Measurements from ENCODE around the gene TMEM107.
"Not testable (repeated sequence)": the region's sequence is repeated elsewhere in the genome, so short reads cannot be mapped to it uniquely, and the experiment has no call there.

TMEM107 gene

DNA sequence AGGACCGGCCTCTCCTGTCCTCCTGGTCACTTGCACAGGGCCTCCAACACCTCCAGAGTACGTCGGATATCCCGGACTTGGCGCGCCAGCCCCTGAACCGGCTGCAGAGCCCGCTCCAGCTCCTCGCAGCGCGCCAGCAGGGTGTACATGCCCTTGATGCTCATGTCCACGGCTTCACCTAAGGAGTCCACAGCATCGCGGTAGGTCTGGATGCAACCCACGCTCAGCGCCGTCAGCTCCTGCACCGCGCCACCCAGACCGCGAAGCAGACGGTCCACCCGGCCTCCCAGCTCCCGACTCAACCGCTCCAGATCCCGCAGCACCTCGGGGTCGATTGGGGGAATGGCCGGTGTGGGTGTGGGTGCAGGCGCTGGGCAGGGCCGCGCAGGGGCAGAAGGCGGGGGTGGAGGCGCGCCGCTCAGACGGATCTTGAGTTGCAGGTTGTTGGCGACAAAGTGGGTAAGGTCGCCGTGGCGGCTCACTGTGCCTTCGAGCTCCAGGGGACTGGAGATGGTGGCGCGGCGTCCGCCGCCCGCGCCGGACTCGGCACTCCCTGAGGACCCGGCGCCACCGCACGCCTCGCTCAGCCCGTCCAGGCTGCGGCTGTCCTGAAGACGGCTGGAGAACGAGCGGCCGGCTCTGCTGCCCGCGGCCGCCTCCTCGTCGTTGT is 13.0 kb upstream of the TMEM107 start:
- no peak for DNase-seq

DNA sequence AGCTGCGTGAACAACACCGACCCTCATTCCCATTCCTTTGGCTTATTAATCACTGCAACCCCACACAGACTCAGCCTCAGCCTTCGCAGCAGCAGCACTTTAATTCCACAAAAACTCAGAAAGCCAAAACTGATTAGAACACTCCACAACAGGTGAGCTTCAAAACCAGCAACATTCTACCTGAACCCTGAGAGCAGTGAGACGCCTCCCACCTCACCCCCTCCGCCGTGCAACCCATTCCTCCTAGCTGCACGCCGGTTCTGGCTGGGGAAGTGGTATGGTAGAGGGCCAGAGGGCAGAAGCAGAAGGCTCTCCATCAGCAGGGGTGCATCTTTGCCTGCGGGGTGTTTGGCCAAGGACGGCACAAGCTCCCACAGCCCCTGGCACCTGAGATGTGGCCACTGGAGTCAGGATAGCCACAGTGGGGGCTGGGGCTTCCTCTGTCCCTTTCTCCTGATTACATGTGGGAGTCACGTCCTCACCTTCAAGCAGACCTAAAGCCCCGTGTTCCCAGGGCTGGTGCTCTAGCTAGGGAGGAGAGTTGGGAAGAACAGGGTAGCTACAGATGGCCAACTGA is 12.2 kb upstream of the TMEM107 start:
- no peak for DNase-seq

DNA sequence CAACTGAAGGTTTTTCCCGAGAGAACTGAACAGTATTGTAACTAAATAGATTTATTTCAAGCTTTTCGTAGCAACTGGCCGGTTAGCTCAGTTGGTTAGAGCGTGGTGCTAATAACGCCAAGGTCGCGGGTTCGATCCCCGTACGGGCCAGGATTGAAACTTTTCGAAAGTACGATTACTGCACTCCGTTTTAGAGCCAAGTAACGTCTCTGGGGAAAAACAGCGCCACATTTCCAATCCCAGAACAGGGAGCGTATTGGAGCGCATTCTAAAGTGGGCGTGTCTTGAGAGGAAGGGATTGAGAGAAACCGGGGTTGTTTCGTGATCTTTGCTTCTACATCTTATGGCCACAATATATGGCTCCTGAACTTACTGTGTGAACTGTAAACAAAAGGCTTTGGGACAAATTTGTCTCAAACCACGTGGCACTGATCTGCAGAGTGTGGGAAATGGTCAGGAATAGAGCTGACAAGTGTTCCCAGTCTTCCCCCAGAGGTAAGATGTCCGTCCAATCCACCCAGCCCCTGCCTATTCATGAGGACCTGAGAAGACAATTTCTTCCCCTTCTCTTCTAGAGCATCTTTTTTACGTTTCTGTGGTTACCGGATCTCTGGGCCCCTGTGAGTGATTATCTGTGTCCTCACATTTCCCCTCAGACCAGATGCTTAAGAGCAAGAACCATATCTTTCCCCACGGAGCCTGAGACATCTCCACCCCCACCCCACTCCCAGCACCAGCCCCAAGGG is 11.5 kb upstream of the TMEM107 start:
- DNase-seq: peak; percentile 92

DNA sequence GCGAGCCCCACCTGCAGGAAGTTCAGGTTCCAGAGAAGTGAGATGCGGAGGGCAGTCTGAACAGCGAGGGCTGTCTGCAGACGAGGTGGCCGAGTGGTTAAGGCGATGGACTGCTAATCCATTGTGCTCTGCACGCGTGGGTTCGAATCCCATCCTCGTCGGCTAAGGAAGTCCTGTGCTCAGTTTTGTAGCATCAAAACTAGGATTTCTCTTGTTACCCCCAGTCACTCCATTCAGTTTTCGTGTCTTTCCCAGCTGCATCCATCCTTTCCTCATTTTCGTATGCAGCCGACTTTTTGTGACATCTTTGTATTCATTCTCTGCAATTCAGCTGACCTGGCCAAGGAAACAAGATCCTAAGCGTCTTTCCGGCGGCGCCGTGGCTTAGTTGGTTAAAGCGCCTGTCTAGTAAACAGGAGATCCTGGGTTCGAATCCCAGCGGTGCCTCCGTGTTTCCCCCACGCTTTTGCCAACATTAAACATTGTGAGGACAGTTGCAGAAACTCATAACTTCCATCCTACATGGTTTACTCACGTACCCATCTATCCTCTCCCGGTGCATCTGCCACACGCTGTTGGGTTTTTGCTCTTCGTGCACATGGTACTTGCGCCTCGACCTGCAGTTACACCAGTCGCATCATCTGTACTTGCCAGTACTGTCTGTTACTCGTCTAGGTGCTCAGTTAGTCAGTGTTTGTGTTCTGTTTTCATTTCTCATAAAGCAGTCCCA is 10.8 kb upstream of the TMEM107 start:
- peak; percentile 83 for DNase-seq

DNA sequence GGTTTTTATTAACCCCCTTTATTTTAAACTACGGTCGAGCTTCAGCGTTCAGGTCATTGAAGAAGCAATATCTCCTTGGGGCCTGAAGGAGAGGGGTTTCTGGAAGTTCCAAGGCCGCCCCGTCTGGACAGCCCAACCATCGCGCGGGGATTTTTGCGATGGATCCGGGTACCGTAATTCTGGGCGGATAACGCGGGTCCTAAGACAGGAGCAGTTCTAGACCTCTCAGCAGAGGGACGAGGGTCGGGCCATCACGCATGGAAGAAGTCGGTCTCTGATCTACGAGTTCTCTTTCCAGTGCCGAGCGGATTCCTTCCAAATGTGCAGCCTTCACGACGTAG is 10.2 kb upstream of the TMEM107 start:
- DNase-seq: no peak

DNA sequence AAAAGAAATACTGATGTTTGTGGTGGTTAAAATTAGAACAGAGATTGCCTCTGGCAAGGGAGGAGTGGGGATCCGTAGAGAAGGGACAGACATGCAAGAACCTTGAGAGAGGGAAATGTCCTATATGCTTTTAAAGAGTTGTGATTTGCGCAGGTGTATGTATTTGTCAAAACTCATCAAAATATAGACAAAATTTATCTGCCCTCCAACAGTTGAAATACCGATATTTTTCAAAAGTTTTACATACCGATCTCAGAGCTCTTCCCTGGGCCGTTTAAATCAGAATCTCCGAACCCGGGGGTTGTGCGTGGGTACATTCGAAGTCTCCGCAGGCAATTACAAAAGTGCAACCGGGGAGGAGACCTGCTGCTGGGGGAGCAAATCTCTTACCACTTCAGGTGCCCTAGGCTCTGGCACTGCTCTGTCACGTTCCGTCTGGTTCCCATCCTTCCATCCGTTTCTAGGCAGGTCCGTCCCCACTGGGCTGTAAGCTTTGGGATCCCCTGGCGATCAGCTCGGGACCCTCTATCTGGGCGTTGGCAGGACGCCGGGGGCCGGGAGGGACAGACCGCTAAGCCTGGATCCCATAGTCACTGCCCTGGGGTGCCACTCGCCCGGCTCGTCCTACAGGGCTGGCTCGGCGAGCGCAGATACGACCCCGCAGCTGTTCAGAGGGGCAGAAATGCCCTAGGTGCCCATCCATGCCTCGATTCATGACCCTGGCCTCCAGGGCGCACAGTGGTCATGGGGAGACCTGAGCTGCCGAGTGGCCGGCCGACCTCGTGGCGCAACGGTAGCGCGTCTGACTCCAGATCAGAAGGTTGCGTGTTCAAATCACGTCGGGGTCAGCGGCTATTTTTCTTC is 9.6 kb upstream of the TMEM107 start:
- DNase-seq: peak; percentile 34

DNA sequence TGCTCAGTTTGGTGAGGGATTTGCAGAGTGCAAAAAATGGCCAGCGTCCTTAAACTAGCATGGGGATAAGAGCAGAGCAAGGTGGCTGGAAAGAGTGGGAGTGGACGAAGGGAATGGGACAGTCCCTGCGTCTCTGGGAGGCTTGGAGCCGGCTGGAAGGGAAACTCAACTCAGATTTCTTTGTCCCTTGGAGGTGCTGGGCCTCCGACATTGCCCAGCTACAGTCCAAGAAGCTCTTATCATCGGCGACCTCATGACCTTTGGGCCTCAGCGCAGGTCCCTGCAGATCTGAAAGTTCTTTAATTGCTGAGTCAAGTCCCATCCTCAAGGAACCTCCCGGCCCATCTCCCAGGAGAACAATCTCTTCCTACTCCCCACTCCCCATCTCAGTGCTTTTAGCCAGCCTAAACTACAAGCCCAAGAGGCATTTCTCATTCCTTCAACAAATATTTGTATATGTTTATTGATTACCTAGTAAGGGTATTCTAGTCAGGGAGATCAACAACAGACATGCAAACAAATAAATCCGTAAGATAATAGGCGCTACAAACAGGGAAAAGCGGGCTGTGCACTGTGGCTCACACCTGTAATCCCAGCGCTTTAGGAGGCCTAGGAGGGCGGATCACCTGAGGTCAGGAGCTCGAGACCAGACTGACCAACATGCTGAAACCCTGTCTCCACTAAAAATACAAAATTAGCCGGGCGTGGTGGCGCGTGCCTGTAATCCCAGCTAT is 985 bp upstream of the TMEM107 start:
- DNase-seq: no peak

DNA sequence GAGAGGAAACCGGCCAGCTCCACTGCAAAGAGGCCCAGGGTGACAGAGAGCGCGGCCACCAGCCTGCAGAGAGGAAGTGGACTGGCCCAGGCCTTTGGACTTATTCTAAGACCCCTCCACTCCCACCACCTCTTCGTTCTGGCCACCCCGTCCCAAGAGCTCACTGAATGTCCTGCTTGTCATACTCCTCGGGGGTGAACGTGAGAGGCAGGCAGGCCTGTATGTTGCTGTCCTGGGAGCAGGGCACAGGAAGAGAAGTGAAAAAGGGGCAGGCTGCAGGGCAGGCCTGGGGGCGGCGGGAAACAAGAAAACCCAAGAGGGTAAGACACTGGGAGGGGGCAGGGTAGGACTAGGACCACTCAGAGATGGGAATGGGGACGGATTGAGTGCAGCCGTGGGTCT is 384 bp downstream of the TMEM107 start:
- no peak for DNase-seq

DNA sequence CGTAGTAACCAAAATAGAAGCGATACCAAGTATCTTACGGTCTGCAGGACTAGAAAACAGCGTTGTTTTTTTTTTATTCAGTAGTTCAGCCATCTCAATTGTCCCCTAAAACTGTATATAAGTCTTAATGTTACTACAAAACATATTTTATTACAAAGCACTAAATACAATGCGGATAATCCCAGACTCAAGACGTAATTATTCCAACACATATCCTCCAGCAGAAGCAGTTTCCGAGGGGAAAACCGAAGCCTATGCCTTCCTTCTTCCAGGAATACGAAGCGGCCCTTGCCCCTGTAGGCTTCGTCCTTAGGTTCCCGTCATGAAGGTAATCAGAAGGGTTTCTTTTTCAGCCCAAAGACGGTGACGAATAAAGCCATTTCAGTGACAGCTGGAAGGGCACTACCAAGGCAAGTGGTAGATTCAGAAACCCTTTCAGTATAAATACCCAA is 2.3 kb downstream of the TMEM107 start:
- DNase-seq: peak; percentile 31

DNA sequence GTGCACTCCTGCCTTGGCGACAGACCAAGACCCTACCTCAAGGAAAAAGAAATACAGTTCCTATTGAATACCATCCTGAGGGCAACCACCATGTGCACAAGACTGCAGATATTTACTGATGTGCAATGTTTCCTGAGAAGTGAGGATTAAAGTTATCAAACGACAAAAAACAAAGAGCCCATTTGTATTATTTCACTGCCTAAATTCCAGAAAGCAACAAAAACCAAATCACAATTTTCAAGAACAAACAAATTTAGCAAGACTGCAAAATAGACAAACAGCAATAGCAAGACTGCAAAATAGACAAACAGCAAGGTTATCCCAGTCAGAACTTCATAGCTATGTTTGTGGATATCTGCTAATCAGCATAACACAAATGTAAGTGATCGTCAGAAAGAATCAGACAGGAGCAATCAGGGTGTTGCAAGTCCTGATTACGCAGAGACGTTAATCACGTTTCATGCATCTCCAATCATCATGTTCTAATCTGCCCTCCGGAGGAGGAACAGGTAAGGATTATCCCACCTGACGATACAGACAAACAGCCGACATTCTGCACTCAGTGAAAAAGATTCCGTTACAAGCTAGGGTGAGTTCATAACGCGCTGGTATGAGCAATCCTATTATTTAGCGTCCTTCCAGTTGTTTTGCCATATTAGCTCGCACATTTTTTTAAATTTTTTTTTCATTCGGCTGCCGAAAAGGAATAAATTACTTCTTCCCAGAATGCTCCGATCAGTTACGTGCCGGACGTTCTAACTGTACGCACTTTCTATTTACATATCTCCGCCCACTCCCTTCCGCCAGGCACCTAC is 2.9 kb downstream of the TMEM107 start:
- DNase-seq: peak; percentile 81

DNA sequence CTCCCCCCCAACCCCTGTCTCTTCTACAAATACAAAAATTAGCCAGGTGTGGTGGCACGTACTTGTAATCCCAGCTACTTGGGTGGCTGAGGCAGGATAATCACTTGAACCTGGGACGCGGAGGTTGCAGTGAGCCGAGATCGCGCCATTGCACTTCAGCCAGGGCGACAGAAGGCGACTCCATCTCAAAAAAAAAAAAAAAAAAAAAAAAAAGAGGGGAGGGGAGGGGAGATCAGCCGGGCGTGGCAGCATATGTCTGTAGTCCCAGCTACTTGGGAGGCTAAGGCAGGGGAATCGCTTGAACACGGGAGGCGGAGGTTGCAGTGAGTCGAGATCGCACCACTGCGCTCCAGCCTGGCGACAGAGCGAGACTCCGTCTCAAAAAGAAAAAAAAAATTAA is 6.0 kb downstream of the TMEM107 start:
- not testable (repeated sequence) for DNase-seq

DNA sequence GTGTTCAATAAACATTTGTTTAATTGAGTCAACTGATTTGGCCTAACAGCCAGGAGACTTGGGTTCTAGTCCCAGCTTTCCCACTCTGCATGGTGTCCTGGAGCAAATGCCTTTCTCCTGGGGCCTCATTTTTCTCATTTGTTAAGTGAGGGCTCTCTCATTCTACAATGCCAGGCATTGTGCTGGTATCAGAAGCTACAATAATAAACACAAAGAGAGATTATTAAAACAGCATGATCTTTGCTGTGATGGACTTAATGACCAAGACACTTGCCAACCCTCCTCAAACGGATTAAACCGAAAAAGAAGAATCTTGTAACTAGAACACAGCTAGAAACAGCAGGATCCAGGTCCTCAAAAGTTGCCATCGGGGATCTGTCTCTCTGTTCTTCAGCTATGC is 8.7 kb downstream of the TMEM107 start:
- DNase-seq: no peak

DNA sequence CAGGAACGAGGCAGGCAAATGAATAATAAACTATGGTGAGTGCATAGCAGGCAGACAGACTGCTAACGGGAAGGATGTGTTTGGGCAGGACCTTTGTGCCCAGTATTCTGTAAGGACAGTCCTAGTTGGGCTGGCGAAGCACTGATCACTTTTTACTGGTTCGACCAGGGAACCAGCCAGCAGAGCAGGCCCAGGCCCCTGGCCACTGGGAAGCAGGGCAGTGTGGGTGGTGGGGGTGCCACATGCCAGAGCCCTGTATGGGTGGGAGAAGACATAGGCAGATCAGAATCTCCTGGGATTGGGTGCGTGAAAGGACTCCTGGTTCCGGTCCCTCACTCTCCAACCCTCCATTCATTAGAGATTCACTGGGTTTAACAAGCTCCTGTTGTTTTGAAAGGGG is 9.4 kb downstream of the TMEM107 start:
- no peak for DNase-seq

DNA sequence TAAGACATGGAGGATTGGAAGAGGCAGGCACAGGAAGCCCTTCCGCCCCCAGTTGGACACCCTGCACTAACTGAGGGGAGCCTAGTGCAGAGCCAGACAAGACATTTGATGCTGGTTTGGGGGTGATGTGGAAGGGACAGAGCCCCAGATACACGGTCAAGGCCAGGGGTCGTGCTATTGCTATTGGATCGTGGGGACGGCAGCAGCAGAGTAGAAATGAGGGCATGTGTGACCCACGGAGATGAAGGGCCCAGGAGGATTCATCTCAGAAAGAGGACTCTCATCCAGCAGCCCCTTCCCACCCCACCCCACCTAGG is 11.4 kb downstream of the TMEM107 start:
- DNase-seq: no peak

DNA sequence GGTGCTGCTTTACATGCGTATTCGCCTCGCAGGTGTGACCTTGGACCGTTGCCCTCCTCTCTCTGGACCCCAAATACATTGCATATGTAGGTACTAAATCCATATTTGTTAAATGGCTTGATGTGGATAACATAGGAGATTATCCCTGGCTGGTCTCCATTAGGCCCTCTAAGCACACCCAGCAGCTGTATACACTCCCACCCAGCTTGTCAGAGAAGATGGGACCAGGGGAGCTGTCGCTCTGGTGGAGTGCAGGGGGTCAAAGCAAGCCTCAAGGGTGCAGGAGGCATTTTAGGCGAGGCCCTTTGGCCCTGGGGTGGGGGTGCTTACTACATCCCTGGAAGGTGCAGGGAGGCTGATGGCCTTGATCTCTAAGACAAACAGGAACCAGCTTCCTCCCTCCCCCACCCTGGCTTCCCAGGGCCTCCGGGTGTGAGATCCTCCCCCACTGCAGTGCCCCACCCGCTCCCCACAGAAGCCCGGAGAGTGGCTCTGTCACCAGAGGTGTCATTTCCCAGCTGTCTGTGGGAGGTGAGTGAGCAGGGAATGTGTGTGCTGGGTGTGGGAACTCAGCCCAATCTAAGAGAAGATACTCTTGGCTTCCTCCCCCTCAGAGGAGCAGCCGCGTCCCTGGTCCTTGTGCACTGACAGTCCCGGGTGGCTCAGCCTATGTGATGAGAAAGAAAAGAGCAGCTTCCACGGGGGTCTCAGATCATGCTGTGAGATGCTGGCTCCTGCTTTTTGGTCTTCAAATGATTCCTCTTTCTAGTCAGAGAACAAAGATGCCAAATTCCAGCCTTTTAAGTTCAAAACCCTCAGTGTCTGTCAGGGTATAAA is 12.0 kb downstream of the TMEM107 start:
- DNase-seq: peak; percentile 36

DNA sequence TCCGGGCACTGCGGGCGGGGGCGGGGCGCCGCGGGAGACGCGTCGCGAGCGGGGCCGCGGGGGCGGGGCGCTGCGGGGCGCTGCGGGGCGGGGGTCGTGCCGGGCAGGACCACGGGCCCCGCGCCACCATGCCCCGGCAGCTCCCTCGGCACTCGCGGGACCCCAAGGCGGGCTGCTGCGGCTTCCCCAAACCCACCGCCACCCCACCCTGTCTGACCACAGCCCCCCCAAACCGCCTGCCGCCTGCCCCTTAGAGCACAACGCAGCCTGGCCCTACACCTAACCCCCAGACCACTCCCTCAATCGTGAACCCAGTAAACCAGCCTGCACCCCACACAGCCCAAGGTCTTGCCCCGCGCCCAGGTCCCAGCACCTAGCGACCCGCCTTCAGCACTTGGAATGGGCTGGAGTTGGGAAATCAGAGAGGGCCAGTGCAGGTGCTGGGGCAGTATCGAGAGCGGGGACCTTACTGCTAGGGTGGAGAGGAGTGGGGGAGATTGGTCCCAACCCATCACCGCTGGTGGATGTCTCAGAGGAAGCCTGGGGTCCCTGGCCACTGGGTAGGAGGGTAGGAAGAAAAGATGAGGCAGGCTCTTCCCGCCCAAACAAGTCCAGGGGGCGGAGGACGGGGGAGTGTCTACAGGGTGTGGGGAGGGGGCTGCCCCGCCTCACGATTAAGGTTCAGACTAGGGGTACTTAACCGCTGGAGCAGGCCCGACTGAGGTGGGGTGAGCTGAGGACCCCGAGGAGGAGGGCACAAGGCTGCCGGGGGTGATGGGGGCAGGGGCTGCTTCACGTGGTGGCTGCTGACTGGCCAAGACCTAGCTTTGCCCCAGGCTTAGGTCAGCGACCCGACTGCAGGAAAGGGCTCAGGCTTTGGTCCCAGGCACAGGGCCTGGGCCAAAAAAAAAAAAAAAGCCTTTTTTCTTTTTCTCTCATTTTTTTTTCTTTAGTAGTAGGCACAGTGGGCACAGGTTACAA is 12.9 kb downstream of the TMEM107 start:
- DNase-seq: no peak

DNA sequence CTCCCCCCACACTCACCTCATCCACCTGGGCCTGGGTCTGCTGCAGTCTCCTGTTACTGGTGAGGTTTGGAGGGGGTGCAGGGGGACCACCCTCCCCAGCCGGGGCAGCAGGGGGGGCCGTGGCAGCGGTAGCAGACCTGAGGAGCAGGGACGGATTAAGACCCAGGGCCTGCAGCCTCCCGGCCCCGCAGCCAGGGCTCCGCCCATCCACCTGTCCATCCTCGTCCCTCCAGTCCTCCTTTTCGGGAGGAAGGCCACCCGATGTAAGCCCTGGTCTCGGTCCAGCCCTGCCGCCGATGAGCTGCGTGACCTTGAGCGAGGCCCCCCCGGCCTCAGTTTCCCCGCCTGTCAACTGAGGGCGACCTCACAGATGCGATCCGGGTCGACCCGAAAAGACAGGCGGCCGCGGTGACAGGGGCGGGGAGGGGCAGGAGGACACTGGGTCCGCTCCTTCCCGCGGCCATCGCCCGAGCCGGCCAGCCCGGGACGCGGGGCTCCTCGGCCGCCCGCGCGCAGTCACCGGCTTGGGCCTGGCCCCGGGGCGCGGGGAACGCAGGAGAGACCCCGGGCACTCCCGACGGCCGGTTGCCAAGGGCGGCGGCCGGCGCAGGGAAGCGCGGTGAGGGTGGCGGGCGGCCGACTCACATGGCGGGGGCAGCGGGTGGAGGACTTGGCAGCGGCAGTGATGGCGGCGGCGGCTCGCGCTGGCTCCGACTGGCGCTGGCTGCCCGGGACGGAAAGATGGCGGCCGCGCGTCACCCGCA is 13.8 kb downstream of the TMEM107 start, which contains the start of gene VAMP2:
VAMP2 (minus strand) TSS at position 716 of the 764 bp plus-strand sequence; CDS start at position 647, 69 bp downstream.
- peak; percentile 42 for DNase-seq

Data from NCI-H510A (cell line).